Mucosa of rectum (tissue), 2 donors: ENCODE data around the gene MCM7.

Experiments used
- H3K27ac ChIP-seq, 2 donors: one replicate each; pipeline ENCODE4 v1.7.0; 2013; ENCODE audit warnings: inconsistent platforms in 2 of 2, low read depth in 2 of 2, low read length in 2 of 2
- H3K27me3 ChIP-seq, 2 donors: one replicate each; pipeline ENCODE4 v1.7.0; 2013; ENCODE audit warnings: low read length in 2 of 2; ENCODE audit not compliant: control insufficient read depth in 2 of 2, insufficient read depth in 2 of 2
- H3K36me3 ChIP-seq, 2 donors: one replicate each; pipeline ENCODE4 v1.7.0; 2013; ENCODE audit warnings: low read length in 2 of 2; ENCODE audit not compliant: control insufficient read depth in 2 of 2, insufficient read depth in 2 of 2
- H3K4me1 ChIP-seq, 2 donors: one replicate each; pipeline ENCODE4 v1.7.0; 2013; ENCODE audit warnings: low read length in 2 of 2, mild to moderate bottlenecking in 1 of 2; ENCODE audit not compliant: control insufficient read depth in 2 of 2, insufficient read depth in 2 of 2
- H3K4me3 ChIP-seq, 2 donors: one replicate each; pipeline ENCODE4 v1.7.0; 2013; ENCODE audit warnings: low read length in 2 of 2
- H3K9ac ChIP-seq, 2 donors: one replicate each; pipeline ENCODE4 v1.7.0; 2013; ENCODE audit warnings: low read length in 2 of 2, low read depth in 1 of 2, mild to moderate bottlenecking in 1 of 2
- H3K9me3 ChIP-seq, 2 donors: one replicate each; pipeline ENCODE4 v1.7.0; 2013; ENCODE audit warnings: low read length in 2 of 2; ENCODE audit not compliant: control insufficient read depth in 2 of 2
- donor health status: healthy.
- donor health status: Normal muscosa, but diverticular disease.

MCM7 gene

DNA sequence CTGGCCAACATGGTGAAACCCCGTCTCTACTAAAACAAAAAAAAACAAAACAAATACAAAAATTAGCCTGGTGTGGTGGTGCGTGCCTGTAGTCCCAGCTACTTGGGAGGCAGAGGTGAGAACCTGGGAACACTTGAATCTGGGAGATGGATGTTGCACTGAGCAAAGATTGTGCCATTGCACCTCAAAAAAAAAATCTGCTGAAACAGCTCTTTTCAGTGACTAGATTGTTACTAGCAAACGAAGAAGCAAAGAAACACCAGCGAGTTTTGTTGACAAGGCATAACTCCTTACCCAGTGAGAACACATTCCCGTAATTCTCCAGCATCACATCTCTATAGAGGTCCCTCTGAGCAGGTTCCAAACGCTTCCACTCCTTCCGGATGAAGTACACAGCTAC is 26.4 kb downstream of the MCM7 start:
- Histone ChIP-seq H3K4me1 (peaks cover 19 to 25% of the 10 kb centered on the region in 2 donors), H3K27ac (no peak overlapping the region), H3K36me3 (peaks cover 70 to 73% of the 10 kb centered on the region in 2 donors), H3K4me3 (no peak overlapping the region), H3K9me3 (peaks cover 15 to 16% of the 10 kb centered on the region in 2 donors), H3K9ac (no peak overlapping the region), H3K27me3 (no peaks in the 10 kb centered on the region)

DNA sequence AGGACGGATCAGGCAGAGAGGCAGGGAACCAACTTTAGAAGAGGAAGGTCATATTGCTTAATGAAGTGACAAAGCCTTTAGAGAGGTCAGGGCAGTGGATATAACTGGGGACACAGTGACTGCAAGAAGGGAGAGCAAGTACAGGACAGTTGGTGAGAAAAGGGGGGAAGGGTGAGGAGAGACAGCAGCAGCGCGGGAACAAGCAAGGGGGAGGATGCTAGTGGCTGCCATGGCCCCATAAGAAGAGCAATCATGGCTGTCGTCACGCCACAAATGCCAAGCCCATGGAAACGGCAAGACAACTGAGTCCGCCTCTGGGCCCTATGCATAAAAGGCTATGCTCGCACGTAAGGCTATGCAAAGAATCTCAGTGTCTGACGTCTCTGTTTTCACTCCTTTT is 28.7 kb downstream of the MCM7 start:
- Histone ChIP-seq H3K27me3 (no peaks in the 10 kb centered on the region), H3K9ac (no peak overlapping the region), H3K9me3 (peaks cover 15 to 16% of the 10 kb centered on the region in 2 donors), H3K4me1 (peaks cover 6 to 8% of the 10 kb centered on the region in 2 donors), H3K4me3 (no peak overlapping the region), H3K27ac (no peak overlapping the region), H3K36me3 (peaks cover 71 to 72% of the 10 kb centered on the region in 2 donors)

DNA sequence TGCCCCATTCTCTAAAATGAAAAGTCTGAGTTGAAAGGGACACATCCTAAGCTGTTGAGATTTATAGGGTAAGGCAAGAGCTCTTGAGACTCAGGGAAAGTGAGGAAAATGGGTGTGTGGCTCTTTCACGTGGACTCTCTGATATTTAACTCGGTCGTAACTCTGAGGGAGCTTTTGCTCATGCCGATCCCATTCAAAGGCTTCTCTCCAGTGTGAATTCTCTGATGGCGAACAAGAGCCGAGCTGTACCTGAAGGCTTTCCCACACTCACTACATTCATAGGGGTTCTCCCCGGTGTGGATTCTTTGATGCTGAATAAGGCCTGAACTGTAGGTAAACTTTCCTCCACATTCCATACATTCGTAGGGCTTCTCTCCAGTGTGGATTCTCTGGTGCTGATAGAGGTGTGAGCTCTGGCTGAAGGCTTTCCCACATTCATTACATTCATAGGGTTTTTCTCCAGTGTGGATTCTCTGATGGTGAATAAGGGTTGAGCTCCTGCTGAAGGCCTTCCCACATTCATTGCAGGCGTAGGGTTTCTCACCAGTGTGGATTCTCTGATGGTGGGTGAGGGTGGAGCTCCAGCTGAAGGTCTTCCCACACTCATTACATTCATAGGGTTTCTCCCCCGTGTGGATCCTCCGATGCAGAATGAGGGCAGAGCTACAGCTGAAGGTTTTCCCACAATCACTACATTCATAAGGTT is 30.0 kb downstream of the MCM7 start:
- Histone ChIP-seq H3K27me3 (no peaks in the 10 kb centered on the region), H3K36me3 (peaks cover 63% of the 10 kb centered on the region in 2 donors), H3K27ac (no peak overlapping the region), H3K9me3 (peaks cover 15 to 16% of the 10 kb centered on the region in 2 donors), H3K4me1 (no peaks in the 10 kb centered on the region), H3K9ac (no peak overlapping the region), H3K4me3 (peak overlapping the region in 1 of 2 donors; percentile 12)

DNA sequence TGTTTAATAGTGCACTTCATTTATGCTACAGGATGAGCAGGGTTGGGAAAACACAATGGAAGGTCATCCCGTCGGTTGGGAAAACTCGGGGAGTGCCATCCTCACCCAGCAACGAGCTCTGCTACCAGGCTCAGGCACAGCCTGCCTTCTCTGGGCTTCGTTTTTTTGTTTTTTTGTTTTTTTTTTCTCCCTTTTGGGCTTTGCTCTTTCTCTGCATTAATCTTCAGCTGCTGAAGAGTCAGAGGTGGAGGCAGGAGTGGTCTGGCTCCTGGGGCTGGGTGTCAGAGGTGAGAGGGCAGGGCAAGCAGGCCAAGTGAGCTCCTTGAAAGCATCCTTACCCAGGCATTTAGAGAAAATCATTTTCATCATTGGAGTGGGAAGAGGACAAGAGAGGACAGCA is 31.2 kb downstream of the MCM7 start:
- no peaks in the 10 kb centered on the region for H3K4me1 ChIP-seq
- H3K4me3 ChIP-seq = no peak overlapping the region
- H3K9me3 ChIP-seq = peaks cover 15 to 16% of the 10 kb centered on the region in 2 donors
- H3K27ac ChIP-seq = no peak overlapping the region
- H3K36me3 ChIP-seq = peaks cover 51 to 52% of the 10 kb centered on the region in 2 donors
- no peak overlapping the region for H3K9ac ChIP-seq
- no peaks in the 10 kb centered on the region for H3K27me3 ChIP-seq

DNA sequence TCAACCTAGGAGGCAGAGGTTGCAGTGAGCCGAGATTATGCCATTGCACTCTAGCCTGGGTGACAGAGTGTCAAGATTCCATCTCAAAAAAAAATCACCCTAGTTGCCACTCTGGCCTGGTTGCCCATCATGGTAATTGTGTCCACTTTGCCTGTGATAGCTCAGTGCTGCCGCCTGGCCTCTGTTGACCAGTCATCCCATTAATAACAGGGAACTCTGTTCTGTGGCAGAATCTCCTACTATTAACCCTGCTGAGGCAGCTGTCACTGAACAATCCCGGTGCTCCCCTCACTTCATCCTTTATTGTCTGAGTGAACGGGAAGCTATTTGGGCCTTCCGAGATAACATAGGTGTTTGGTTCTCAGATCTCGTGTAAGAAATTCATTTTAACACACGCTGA is 34.2 kb downstream of the MCM7 start:
- H3K27ac ChIP-seq = no peak overlapping the region
- H3K27me3 ChIP-seq = no peaks in the 10 kb centered on the region
- H3K36me3 ChIP-seq = peaks cover 35 to 39% of the 10 kb centered on the region in 2 donors
- H3K4me3 ChIP-seq = no peak overlapping the region
- no peak overlapping the region for H3K9ac ChIP-seq
- H3K4me1 ChIP-seq = no peaks in the 10 kb centered on the region
- peaks cover 8 to 10% of the 10 kb centered on the region in 2 donors for H3K9me3 ChIP-seq

DNA sequence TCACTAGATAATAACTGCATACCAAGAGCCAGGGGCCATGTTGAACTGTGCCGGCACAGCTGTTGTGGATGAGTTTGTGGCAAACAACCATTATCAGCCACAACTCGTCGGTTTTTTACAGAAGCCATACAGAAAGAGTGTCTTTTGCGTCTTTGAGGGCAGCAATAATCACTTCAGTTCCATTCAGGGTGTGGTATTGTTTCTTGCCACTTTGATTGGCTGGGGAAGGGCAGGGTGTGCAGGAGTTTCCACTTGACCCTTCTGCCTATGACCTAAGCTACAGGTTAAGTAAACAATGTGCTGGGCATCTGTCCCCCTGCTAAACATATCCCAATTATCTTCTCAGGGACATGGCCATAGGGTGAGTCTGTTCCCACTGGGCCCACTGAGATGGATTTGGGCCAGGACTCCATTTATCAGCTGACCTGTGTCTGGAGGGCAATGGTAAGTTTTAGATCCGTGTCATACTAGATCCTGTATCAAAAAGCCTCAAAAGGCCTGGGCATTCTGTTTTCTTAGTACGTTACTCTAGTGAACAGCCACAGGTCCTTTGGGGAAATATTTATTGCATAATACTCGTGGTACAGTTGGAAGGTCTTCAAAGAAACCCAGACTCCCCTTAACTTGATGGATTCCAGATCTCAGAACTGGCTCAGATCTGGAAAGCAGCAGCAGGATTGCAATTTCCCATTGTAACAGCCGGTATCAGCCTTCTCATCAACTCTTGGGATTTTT is 35.6 kb downstream of the MCM7 start:
- Histone ChIP-seq H3K27ac (no peak overlapping the region), H3K27me3 (no peaks in the 10 kb centered on the region), H3K9me3 (no peaks in the 10 kb centered on the region), H3K36me3 (peaks cover 24 to 32% of the 10 kb centered on the region in 2 donors), H3K4me1 (no peaks in the 10 kb centered on the region), H3K9ac (no peak overlapping the region), H3K4me3 (no peak overlapping the region)

DNA sequence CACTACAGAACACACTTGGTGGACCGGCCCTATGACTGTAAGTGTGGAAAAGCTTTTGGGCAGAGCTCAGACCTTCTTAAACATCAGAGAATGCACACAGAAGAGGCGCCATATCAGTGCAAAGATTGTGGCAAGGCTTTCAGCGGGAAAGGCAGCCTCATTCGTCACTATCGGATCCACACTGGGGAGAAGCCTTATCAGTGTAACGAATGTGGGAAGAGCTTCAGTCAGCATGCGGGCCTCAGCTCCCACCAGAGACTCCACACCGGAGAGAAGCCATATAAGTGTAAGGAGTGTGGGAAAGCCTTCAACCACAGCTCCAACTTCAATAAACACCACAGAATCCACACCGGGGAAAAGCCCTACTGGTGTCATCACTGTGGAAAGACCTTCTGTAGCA is 37.0 kb downstream of the MCM7 start:
- Histone ChIP-seq H3K27ac (no peak overlapping the region), H3K4me1 (no peaks in the 10 kb centered on the region), H3K27me3 (no peaks in the 10 kb centered on the region), H3K9ac (no peak overlapping the region), H3K36me3 (peaks cover 16 to 25% of the 10 kb centered on the region in 2 donors), H3K4me3 (no peak overlapping the region), H3K9me3 (no peaks in the 10 kb centered on the region)

DNA sequence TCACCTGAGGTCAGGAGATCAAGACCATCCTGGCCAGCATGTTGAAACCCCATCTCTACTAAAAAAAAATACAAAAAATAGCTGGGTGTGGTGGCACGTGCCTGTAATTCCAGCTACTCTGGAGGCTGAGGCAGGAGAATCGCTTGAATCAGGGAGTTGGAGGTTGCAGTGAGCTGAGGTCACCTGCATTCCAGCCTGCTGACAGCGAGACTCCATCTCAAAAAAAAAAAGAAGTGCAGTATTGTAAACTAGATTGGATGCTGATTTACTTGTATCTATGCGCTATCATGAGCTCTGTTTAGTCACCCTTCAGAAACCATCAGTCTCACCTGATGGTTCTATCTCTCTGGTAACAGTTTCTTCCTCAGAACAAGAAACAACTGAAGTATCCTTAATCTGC is 37.8 kb downstream of the MCM7 start:
- Histone ChIP-seq H3K36me3 (peaks cover 19 to 33% of the 10 kb centered on the region in 2 donors), H3K9me3 (no peaks in the 10 kb centered on the region), H3K4me1 (no peaks in the 10 kb centered on the region), H3K27ac (no peak overlapping the region), H3K9ac (no peak overlapping the region), H3K27me3 (no peaks in the 10 kb centered on the region), H3K4me3 (no peak overlapping the region)

DNA sequence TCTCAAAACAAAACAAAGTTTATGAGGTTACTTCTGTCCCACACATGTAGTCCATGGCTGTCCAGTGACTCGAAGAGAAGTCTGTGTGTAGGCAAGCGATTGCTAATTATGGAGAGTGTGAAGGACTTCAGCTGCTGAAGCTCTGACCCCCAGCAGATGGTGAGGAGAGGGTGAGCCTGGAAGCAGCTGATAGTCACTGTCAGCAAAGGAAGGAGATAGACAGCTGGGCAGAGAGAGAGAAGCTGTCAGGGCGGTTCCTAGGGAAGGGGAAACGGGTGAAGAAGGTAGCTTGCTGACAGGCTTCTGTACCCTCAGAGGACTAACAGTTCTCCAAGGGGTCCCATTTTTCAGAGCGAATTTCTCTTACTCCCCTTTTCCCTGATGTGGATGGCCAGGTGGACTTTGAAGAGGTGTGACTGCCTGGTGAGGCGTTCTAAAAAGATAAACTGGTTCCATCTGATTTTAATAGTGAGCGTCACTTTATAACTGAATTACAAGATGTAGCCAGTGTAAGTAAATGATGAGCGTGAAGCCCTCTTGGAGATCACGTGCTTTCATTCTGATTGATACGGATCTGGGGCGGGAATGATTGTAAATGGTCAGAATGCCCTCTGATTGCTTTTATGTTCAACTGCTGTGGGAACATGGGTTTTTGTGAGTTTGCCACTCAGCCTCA is 39.5 kb downstream of the MCM7 start:
- H3K4me1 ChIP-seq = no peaks in the 10 kb centered on the region
- H3K4me3 ChIP-seq = no peak overlapping the region
- peaks cover 34 to 42% of the 10 kb centered on the region in 2 donors for H3K36me3 ChIP-seq
- H3K9ac ChIP-seq = no peak overlapping the region
- no peak overlapping the region for H3K27ac ChIP-seq
- H3K9me3 ChIP-seq = no peaks in the 10 kb centered on the region
- H3K27me3 ChIP-seq = no peaks in the 10 kb centered on the region

DNA sequence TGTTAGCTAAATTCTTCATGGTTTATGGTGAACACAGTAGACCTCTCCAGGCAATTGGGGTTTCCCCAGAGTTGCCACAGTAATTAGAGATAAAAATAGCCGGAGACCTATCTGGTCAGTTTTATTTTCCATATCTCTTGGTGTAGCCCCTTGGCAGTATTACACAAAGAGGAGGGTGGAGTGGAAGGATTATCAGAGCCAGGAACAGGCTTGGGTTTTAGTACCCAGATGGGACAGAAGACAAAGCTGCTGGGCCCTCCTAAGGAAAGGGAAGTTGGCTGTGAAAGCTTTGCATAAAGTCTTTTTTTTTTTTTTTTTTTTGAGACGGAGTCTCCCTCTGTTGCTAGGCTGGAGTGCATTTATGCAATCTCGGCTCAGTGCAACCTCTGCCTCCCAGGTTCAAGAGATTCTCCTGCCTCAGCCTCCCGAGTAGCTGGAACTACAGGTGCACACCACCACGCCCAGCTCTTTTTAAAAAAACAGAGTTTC is 41.9 kb downstream of the MCM7 start:
- H3K27ac ChIP-seq = no peak overlapping the region
- no peaks in the 10 kb centered on the region for H3K4me1 ChIP-seq
- H3K36me3 ChIP-seq = peaks cover 30 to 37% of the 10 kb centered on the region in 2 donors
- H3K27me3 ChIP-seq = no peaks in the 10 kb centered on the region
- H3K9me3 ChIP-seq = no peaks in the 10 kb centered on the region
- no peak overlapping the region for H3K9ac ChIP-seq
- no peak overlapping the region for H3K4me3 ChIP-seq
